Measurements from ENCODE around the gene PIAS4. TPM values are rescaled to one million over a fixed set of nuclear protein-coding genes. Genes with fewer than 3 reads are reported as not detected.

Gene PIAS4
- total RNA-seq, 1 donor from 2014 or later = 26.0 TPM

- Histone ChIP-seq H2AFZ (ENCODE audit: low read depth, low read length) (no peak overlapping the region), H3K9ac (ENCODE audit: low read length) (peak overlapping the region; percentile 87), H4K20me1 (ENCODE audit: insufficient read depth, low read length) (peaks cover 55% of the 10 kb centered on the region), H3K79me2 (ENCODE audit: insufficient read depth, low read length) (peaks cover 60% of the 10 kb centered on the region), H3K4me3 (ENCODE audit: insufficient read depth, low read depth, low read length) (peak overlapping the region; percentile 70), H3K27me3 (ENCODE audit: insufficient read depth, low read length) (no peaks in the 10 kb centered on the region), H3K4me2 (ENCODE audit: low read length) (peak overlapping the region; percentile 97), H3K36me3 (ENCODE audit: insufficient read depth, low read length) (no peaks in the 10 kb centered on the region), H3K4me1 (ENCODE audit: insufficient read depth, low read length) (peaks cover 29% of the 10 kb centered on the region), H3K27ac (ENCODE audit: low read depth, low read length) (peak overlapping the region; percentile 75), H3K9me3 (ENCODE audit: insufficient read depth, low read depth, low read length) (no peaks in the 10 kb centered on the region)
- Mint-ChIP-seq H3K36me3 (ENCODE audit: low read depth, unreplicated experiment) (no peaks in the 10 kb centered on the region), H3K9me3 (ENCODE audit: unreplicated experiment) (no peaks in the 10 kb centered on the region), H3K27me3 (ENCODE audit: low read depth, unreplicated experiment) (no peaks in the 10 kb centered on the region), H3K4me3 (ENCODE audit: unreplicated experiment) (peak overlapping the region; percentile 90), H3K27ac (ENCODE audit: unreplicated experiment) (peak overlapping the region; percentile 75), H3K4me1 (ENCODE audit: low read depth, unreplicated experiment) (peaks cover 7% of the 10 kb centered on the region)
- no peak for TF ChIP-seq EZH2 (IDR thresholded peaks at IDR 0.05; ENCODE audit: insufficient read depth, low read length)
- no peak for DNase-seq (ENCODE audit: low read depth)
- no peak for FAIRE-seq
Observed at GRCh38 chr19:4064149-4064495, 56.6 kb downstream of the PIAS4 start.

- H2AFZ ChIP-seq (ENCODE audit: low read depth, low read length) = no peak overlapping the region
- H4K20me1 ChIP-seq (ENCODE audit: insufficient read depth, low read length) = peaks cover 49% of the 10 kb centered on the region
- no peak for DNase-seq (ENCODE audit: low read depth)
- H3K36me3 Mint-ChIP-seq (ENCODE audit: low read depth, unreplicated experiment) = no peaks in the 10 kb centered on the region
- H3K9me3 Mint-ChIP-seq (ENCODE audit: unreplicated experiment) = no peaks in the 10 kb centered on the region
- TF ChIP-seq CTCF (IDR thresholded peaks at IDR 0.05; ENCODE audit: insufficient read depth, low read depth, low read length) = no peak
- no peak for TF ChIP-seq EZH2 (IDR thresholded peaks at IDR 0.05; ENCODE audit: insufficient read depth, low read length)
- no peak for FAIRE-seq
- H3K4me1 Mint-ChIP-seq (ENCODE audit: low read depth, unreplicated experiment) = peaks cover 7% of the 10 kb centered on the region
- peaks cover 54% of the 10 kb centered on the region for H3K79me2 ChIP-seq (ENCODE audit: insufficient read depth, low read length)
- peaks cover 27% of the 10 kb centered on the region for H3K4me1 ChIP-seq (ENCODE audit: insufficient read depth, low read length)
- peak overlapping the region; percentile 70 for H3K4me3 ChIP-seq (ENCODE audit: insufficient read depth, low read depth, low read length)
- no peaks in the 10 kb centered on the region for H3K36me3 ChIP-seq (ENCODE audit: insufficient read depth, low read length)
- H3K27ac ChIP-seq (ENCODE audit: low read depth, low read length) = peak overlapping the region; percentile 75
- no peaks in the 10 kb centered on the region for H3K9me3 ChIP-seq (ENCODE audit: insufficient read depth, low read depth, low read length)
- peak overlapping the region; percentile 14 for H3K4me3 Mint-ChIP-seq (ENCODE audit: unreplicated experiment)
- H3K27ac Mint-ChIP-seq (ENCODE audit: unreplicated experiment) = no peak overlapping the region
- H3K9ac ChIP-seq (ENCODE audit: low read length) = peak overlapping the region; percentile 87
- H3K27me3 Mint-ChIP-seq (ENCODE audit: low read depth, unreplicated experiment) = no peaks in the 10 kb centered on the region
- no peaks in the 10 kb centered on the region for H3K27me3 ChIP-seq (ENCODE audit: insufficient read depth, low read length)
- peak overlapping the region; percentile 97 for H3K4me2 ChIP-seq (ENCODE audit: low read length)
Observed at GRCh38 chr19:4064496-4065260, 57.1 kb downstream of the PIAS4 start.

GRCh38 chr19:4065430-4066175, 58.1 kb downstream of the PIAS4 start:
- FAIRE-seq (no peak), DNase-seq (ENCODE audit: low read depth) (peak; percentile 90)
- H3K4me3 Mint-ChIP-seq (ENCODE audit: unreplicated experiment) = peak overlapping the region; percentile 50
- Histone ChIP-seq H3K27me3 (ENCODE audit: insufficient read depth, low read length) (no peaks in the 10 kb centered on the region), H3K36me3 (ENCODE audit: insufficient read depth, low read length) (no peaks in the 10 kb centered on the region), H3K4me1 (ENCODE audit: insufficient read depth, low read length) (peaks cover 23% of the 10 kb centered on the region), H4K20me1 (ENCODE audit: insufficient read depth, low read length) (peaks cover 40% of the 10 kb centered on the region), H3K9ac (ENCODE audit: low read length) (peak overlapping the region; percentile 87), H2AFZ (ENCODE audit: low read depth, low read length) (no peak overlapping the region), H3K4me2 (ENCODE audit: low read length) (peak overlapping the region; percentile 97), H3K79me2 (ENCODE audit: insufficient read depth, low read length) (peaks cover 45% of the 10 kb centered on the region), H3K27ac (ENCODE audit: low read depth, low read length) (no peak overlapping the region), H3K9me3 (ENCODE audit: insufficient read depth, low read depth, low read length) (no peaks in the 10 kb centered on the region), H3K4me3 (ENCODE audit: insufficient read depth, low read depth, low read length) (peak overlapping the region; percentile 70)
- no peak for TF ChIP-seq CTCF (IDR thresholded peaks at IDR 0.05; ENCODE audit: insufficient read depth, low read depth, low read length)
- TF ChIP-seq EZH2 (IDR thresholded peaks at IDR 0.05; ENCODE audit: insufficient read depth, low read length) = no peak
- no peak overlapping the region for H3K27ac Mint-ChIP-seq (ENCODE audit: unreplicated experiment)
- no peaks in the 10 kb centered on the region for H3K27me3 Mint-ChIP-seq (ENCODE audit: low read depth, unreplicated experiment)
- H3K9me3 Mint-ChIP-seq (ENCODE audit: unreplicated experiment) = no peaks in the 10 kb centered on the region
- H3K36me3 Mint-ChIP-seq (ENCODE audit: low read depth, unreplicated experiment) = no peaks in the 10 kb centered on the region
- H3K4me1 Mint-ChIP-seq (ENCODE audit: low read depth, unreplicated experiment) = peaks cover 3% of the 10 kb centered on the region

Data from astrocyte (in vitro differentiated cells and primary cell).